Right lobe of liver (tissue), 6 donors: ENCODE results near the gene SYNM. TPM values are rescaled to one million over a fixed set of nuclear protein-coding genes. Genes with fewer than 3 reads are reported as not detected.
"Not testable (repeated sequence)": the region's sequence is repeated elsewhere in the genome, so short reads cannot be mapped to it uniquely, and the experiment has no call there.

Source experiments
- ATAC-seq, 4 donors: fragments of 200-7000 bp; cut with Tn5 transposase; one replicate each; pipeline ENCODE4 v1.9.1; 2020; ENCODE audit warnings: mild to moderate bottlenecking in 4 of 4, moderate library complexity in 4 of 4
- DNase-seq, 3 donors: peaks; one replicate each; pipeline ENCODE4 v3.0.0-alpha.2; 2020
- H3K27ac ChIP-seq, 3 donors: fragments of 200-600 bp; one replicate each; pipeline ENCODE4 v1.8.0; 2022
- H3K27me3 ChIP-seq, 2 donors: fragments of 200-600 bp; one replicate each; pipeline ENCODE4 v1.8.0; 2022
- H3K36me3 ChIP-seq, 4 donors: fragments of 200-600 bp; sonication (generic) in 1 of 4; one replicate each; pipeline versions ENCODE4 v1.5.1 to v1.8.0; 2017 to 2022; ENCODE audit warnings: control low read depth in 1 of 4
- H3K4me1 ChIP-seq, 4 donors: fragments of 200-600 bp; sonication (generic) in 1 of 4; one replicate each; pipeline versions ENCODE4 v1.5.1 to v1.8.0; 2017 to 2022; ENCODE audit warnings: control low read depth in 1 of 4
- H3K4me3 ChIP-seq, 3 donors: fragments of 200-600 bp; one replicate each; pipeline ENCODE4 v1.8.0; 2022
- H3K9me3 ChIP-seq, 4 donors: fragments of 200-600 bp; sonication (generic) in 1 of 4; one replicate each; pipeline versions ENCODE4 v1.5.1 to v1.8.0; 2017 to 2022; ENCODE audit warnings: control low read depth in 1 of 4
- POLR2A ChIP-seq: fragments of 450-650 bp; IDR thresholded peaks from one replicate; pipeline ENCODE4 v1.6.1; 2017; ENCODE audit warnings: antibody characterized with exemption, mild to moderate bottlenecking
- WGBS: methylation state at CpG from one replicate; pipeline ENCODE4 v1.1.6; 2018; ENCODE audit warnings: low coverage, low lambda C conversion rate; ENCODE audit not compliant: insufficient coverage; ENCODE audit errors: missing lambda C conversion rate; 5-methylcytosine and 5-hydroxymethylcytosine counted together
- intact Hi-C, 2 donors: fragments of 100-400 bp; cut with DNase I; formaldehyde crosslinking; loops; one replicate each; pipeline versions ENCODE4 v1.11.2 to v1.14.1; 2022
- total RNA-seq, 6 experiments: library from RNA; depleted of rRNA in 2 of 6; stranded (reverse); fragments of >200 nt in 2 of 6; fragmentation: NEBNext Ultra II Directional in 3 of 6; extraction: Animal tissue kit (Norgen Biotek cat#: 25700) in 3 of 6; gene quantifications; one replicate each; pipeline versions ENCODE4 v1.1.0 to v1.2.4, GENCODE V29; 2016 to 2023
- TF ChIP-seq, protein P1 (sequence below), 4 donors: fragments of 200-600 bp in 3 of 4; fragments of 450-650 bp in 1 of 4; IDR thresholded peaks; one replicate each; pipeline versions ENCODE4 v1.5.1 to v1.8.0; 2016 to 2022; ENCODE audit warnings: antibody characterized with exemption in 4 of 4, mild to moderate bottlenecking in 2 of 4
- donor health status: DM: no; HTN: yes; CAD: no.
- donor health status: DM: no; HTN: no; CAD: no.
- donor health status: DM: no; HTN: no; CAD: no.
- donor health status: DM: no; HTN: yes; CAD: no.
- donor health status: DM: no; HTN: yes; CAD: no.

Gene SYNM
- total RNA-seq, 6 experiments from 2014 or later: 1.6 to 3.5 (median 2.9) TPM

DNA sequence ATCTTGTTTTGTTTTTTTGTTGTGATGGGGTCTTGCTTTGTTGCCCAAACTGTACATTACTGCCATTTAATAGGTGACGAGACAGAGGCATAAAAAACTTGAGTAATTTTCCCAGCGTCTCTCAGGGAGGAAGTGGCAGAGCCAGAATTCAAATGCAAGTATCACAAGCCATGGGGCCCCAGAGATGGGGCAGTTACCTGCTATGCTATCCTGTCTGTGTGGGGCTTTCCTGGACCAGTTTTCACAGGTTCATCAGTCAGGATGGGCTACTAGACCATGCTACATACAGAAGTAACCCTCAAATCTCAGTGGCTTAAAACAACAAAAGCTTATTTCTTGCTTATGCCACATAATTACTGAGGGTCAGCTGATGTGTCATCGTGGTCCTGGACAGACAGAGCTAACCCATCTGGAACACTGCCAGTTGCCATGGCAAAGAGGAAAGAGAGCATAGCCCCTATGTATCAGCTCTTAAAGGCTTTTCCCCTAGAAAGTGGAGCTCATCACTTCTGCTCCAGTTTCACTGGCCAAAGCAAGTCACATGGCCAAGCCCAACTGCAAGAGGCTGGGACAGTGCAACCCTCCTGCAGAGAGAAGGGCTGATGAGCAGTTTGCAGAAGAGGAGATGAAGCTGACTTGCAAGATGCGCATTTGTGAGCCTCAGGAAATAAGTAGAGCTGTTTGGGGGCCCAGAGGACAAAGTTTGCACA is 31.7 kb upstream of the SYNM start:
- Histone ChIP-seq H3K36me3 (no peaks in the 10 kb centered on the region), H3K27ac (no peak overlapping the region), H3K9me3 (no peaks in the 10 kb centered on the region), H3K27me3 (no peaks in the 10 kb centered on the region), H3K4me3 (no peak overlapping the region), H3K4me1 (no peaks in the 10 kb centered on the region)
- intact Hi-C loops: loop anchor here in 1 of 2 donors (10.0 kb wide), 1 partner anchor 628 kb away; no protein-coding TSS in a partner anchor
- 34% methylated on average over 4 of the region's 4 CpGs for WGBS
- TF ChIP-seq, protein P1, sequence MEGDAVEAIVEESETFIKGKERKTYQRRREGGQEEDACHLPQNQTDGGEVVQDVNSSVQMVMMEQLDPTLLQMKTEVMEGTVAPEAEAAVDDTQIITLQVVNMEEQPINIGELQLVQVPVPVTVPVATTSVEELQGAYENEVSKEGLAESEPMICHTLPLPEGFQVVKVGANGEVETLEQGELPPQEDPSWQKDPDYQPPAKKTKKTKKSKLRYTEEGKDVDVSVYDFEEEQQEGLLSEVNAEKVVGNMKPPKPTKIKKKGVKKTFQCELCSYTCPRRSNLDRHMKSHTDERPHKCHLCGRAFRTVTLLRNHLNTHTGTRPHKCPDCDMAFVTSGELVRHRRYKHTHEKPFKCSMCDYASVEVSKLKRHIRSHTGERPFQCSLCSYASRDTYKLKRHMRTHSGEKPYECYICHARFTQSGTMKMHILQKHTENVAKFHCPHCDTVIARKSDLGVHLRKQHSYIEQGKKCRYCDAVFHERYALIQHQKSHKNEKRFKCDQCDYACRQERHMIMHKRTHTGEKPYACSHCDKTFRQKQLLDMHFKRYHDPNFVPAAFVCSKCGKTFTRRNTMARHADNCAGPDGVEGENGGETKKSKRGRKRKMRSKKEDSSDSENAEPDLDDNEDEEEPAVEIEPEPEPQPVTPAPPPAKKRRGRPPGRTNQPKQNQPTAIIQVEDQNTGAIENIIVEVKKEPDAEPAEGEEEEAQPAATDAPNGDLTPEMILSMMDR (IDR thresholded peaks at IDR 0.05): no peak
- TF ChIP-seq POLR2A: no peak
- DNase-seq: no peak
- no peak for ATAC-seq

DNA sequence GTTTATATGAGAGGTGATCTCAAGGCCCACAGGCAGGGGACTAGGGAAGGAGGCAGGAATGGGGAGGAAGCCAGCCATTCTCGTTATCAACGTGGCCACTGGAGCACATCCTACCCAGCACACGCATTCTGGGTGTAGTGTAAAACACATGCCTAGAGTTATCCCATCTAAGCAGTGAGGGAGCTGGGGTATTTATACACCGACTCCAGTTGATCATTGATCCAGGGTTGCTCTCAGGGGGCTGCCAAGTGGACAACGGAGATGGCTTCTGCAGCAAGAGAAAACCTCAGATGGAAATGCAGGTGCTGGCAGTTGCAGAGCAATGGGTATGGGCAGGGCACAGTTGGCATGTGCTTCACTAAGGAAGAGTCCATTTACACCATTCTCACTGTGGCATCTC is 30.4 kb upstream of the SYNM start:
- Histone ChIP-seq H3K27ac (no peak overlapping the region), H3K9me3 (no peaks in the 10 kb centered on the region), H3K4me3 (no peak overlapping the region), H3K27me3 (no peaks in the 10 kb centered on the region), H3K4me1 (no peaks in the 10 kb centered on the region), H3K36me3 (no peaks in the 10 kb centered on the region)
- TF ChIP-seq, protein P1 (IDR thresholded peaks at IDR 0.05): no peak
- TF ChIP-seq POLR2A: no peak
- 70% methylated on average over 3 of the region's 5 CpGs for WGBS
- ATAC-seq (no peak), DNase-seq (no peak)
- intact Hi-C loops: loop anchor here in 1 of 2 donors (10.0 kb wide), 1 partner anchor 630 kb away; no protein-coding TSS in a partner anchor

DNA sequence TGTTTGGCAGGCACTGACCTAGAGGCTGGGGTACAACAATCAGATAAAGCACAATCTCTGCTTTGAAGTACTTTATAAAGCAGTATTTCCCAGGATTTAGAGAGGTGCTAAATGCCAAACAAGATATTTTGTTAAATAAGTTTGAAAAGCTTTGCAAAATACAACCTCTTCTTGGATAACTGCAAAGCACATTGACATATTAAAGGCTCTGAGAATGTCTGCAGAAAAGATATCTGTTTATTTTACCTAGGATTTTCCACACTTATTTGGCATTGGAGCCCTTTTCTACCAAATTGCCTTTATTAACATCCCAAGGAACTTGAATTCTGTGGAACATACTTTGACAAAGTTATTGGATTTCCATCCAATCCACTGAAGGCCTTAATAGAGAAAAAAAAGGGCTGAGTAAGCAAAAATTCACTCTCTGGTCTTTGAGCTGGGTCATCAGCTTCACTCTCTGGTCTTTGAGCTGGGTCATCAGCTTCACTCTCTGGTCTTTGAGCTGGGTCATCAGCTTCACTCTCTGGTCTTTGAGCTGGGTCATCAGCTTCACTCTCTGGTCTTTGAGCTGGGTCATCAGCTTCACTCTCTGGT is 29.7 kb upstream of the SYNM start:
- not testable (repeated sequence) for DNase-seq, H3K4me1 ChIP-seq, ATAC-seq, H3K4me3 ChIP-seq, H3K27me3 ChIP-seq, H3K27ac ChIP-seq, H3K36me3 ChIP-seq, H3K9me3 ChIP-seq
- intact Hi-C loops: loop anchor here in 1 of 2 donors (10.0 kb wide), 1 partner anchor 630 kb away; no protein-coding TSS in a partner anchor

DNA sequence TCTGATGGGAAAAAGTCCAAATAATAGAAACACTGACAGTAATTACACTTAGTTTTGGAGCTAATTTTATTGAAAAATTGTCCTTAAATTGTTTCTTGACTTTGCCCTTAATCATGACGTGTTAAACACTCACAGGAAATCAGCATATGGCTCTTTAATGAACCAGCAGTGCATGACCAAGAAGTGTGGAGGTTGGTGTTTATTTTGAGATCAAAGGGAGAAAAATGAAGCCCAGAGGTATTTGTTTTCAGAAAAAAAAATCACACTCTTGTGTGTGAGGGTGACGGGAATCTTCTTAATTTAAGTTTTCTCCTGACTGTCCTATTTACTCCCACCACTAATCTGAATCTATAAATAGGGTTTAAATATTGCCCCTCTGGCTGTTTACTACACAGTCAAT is 28.8 kb upstream of the SYNM start:
- no peak overlapping the region for H3K27ac ChIP-seq
- no peak for DNase-seq
- no peak for ATAC-seq
- no peaks in the 10 kb centered on the region for H3K9me3 ChIP-seq
- WGBS: 39% methylated on average over 2 of the region's 2 CpGs
- no peaks in the 10 kb centered on the region for H3K27me3 ChIP-seq
- no peak overlapping the region for H3K4me3 ChIP-seq
- no peak for TF ChIP-seq POLR2A
- TF ChIP-seq, protein P1 (IDR thresholded peaks at IDR 0.05): no peak
- no peaks in the 10 kb centered on the region for H3K4me1 ChIP-seq
- no peaks in the 10 kb centered on the region for H3K36me3 ChIP-seq
- intact Hi-C loops: loop anchor here in 1 of 2 donors (10.0 kb wide), 1 partner anchor 631 kb away; no protein-coding TSS in a partner anchor
